ENCODE measurements around the gene NAGLU.
A peak's percentile ranks its signal among the peaks of the same experiment; 100 is the strongest.
"Not testable (repeated sequence)": the region's sequence is repeated elsewhere in the genome, so short reads cannot be mapped to it uniquely, and the experiment has no call there.

Gene NAGLU

GRCh38 chr17:42521036-42521435 is 15.0 kb upstream of the NAGLU start:
- DNase-seq (ENCODE audit: low read depth in 3 of 3, low spot score in 1 of 3), result no peak

DNA sequence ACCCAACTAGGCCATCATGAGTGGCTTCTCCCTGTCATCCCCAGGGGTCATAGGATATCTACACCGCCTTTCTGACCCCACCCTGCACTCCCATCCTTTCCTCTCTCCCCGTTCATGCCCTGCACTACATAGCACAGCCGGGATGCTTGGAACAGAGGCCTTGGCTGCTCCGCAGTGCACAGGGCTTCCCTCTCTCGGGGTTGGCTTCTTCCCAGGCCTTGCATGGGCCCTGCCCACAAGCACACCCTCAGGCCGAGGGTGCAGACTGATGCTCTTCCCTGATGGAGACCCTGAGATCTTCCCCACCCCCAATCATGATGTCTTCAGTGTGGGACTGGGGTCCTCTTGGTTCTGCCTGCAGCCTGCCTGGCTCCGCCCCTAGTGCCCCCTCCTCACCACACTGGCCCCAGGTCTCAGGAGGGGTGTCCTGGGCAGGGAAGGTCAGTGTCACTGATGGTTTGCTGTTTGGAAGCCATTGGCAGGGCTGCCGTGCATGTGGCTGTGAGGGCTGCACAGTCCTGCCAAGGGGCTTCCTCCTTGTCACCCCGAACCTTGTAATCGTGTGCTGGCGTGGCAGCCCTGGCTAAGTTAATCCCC is 14.3 kb upstream of the NAGLU start:
- no peak for DNase-seq (ENCODE audit: low read depth in 3 of 3, low spot score in 1 of 3)

DNA sequence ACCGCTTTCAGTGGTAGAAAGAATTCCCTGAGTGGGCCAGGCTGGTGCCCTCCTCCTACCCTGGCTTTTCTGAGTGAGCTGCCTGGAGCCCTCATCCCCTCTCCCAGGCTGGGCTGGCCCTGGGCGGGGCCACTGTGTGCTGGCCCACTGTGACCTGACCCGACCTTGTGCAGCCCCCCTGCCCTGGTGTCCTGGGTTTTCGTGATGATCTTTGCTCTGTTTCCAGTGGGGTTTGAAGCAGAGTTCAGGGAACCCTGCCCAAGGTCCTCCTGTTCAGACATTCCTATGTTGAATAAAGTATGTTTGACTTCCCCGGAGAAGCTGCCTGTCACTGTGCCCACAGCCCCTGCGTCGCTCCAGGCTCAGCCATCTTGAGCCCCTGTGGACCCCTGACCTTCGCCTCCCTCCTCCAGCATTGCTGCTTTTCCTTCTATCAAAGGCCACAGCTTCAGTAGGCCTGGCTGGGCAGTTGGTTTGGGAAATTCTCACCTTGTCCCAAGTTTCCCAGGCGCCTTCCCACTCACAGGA is 13.7 kb upstream of the NAGLU start:
- DNase-seq (ENCODE audit: low read depth in 3 of 3, low spot score in 1 of 3), result no peak

DNA sequence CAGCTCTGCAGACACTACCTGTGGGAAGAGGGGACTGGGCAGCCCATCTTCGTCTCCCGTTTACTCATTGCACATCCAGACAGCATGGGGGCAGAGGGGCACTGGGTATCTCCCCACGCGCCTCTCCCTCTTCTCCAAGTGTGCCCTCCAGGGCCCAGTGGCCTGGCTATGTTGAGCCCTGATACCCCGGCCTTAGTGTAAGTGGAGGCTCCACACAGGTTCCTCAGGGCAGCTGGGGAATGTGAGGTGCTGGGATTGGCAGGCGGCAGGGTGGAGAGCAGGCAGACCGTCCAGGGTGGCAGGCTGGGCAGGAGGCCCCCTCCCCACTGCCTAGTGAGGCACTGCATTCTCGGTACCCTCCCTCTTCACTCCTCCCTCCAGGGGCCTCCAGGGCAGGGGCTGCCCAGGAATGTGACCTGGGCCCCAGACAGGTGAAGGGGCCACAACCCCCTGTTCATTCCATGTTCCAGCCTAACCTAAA is 13.2 kb upstream of the NAGLU start:
- no peak for DNase-seq (ENCODE audit: low read depth in 3 of 3, low spot score in 1 of 3)

DNA sequence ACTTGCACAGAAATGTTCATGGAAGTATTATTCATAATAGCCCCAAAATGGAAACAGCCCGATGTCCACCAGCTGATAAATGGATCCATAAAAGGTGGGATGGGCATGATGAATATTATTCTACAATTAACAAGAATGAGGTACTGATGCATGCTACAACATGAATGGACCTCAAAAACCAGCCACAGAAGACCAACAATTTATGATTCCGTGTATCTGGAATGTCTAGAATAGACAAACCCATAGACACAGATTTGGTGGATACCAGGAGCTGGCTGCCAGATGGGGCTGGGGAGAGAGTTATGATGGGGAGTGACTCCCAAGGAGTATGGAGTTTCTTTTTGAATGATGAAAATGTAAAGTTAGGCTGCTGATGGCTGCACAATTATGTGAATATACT is 10.8 kb upstream of the NAGLU start:
- no peak for DNase-seq (ENCODE audit: low read depth in 3 of 3, low spot score in 1 of 3)

DNA sequence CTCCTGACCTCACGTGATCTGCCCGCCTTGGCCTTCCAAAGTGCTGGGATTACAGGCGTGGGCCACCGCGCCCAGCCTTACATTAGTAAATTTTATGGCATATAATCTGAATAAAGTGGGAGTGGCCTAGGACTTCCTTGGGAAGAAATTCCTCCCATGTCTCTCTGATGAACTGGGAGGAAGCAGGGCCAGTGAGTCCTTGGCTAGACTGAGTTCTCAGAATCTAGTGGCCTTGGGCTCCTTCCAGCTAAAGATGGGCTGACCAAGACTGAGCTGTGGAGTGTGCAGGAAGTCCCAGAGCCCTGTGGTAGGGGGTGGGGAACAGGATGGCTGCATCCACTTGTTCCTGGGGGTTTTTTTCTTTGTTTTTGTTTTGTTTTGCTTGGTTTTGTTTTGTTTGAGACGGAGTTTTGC is 10.0 kb upstream of the NAGLU start:
- DNase-seq (ENCODE audit: low read depth in 3 of 3, low spot score in 1 of 3), result no peak

- no peak for DNase-seq (ENCODE audit: low read depth in 3 of 3, low spot score in 1 of 3)
Observed at GRCh38 chr17:42527932-42528331, 8.1 kb upstream of the NAGLU start.

DNA sequence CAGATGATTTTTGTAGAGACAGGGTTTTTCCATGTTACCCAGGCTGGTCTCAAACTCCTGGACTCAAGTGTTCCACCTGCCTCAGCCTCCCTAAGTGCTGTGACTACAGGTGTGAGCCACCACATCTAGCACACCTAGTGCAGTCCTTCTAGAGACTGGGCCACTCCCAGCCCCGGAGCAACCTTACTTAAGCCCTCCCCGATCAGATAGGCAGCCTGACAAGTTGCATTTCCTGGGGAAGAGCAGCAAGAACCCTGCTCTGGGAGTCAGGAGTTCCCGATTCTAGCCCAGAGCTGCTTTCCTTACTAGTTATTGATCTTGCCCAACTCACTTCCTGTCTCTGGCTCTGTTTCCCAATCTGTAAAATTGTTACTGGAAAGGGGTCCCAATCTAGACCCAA is 7.0 kb upstream of the NAGLU start:
- no peak for DNase-seq (ENCODE audit: low read depth in 3 of 3, low spot score in 1 of 3)

DNA sequence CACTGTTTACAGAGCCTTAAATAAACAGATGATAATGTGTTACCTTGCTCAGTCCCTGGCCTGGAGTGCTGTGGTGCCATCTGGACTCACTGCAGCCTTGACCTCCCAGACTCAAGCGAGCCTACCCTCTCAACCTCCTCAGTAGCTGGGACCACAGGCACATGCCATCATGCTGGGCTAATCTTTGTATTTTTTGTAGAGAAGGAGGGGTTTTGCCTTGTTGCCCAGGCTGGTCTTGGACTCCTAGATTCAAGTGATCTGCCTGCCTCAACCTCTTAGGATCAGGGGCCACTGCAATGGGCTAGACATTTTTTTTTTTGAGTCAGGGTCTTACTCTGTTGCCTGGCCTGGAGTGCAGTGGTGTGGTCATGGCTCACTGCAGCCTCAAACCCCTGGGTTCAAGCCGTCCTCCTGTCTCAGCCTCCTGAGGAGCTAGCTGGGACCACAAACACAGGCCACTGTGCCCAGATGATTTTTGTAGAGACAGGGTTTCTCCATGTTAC is 5.0 kb upstream of the NAGLU start:
- DNase-seq (ENCODE audit: low read depth in 3 of 3, low spot score in 1 of 3), result no peak

- DNase-seq (ENCODE audit: low read depth in 3 of 3, low spot score in 1 of 3), result peak in 2 of 3 donors; percentile 13 to 32
Observed at GRCh38 chr17:42531455-42532354, 4.3 kb upstream of the NAGLU start.

- DNase-seq (ENCODE audit: low read depth in 3 of 3, low spot score in 1 of 3), result no peak
Observed at GRCh38 chr17:42535155-42536047, 640 bp upstream of the NAGLU start.

DNA sequence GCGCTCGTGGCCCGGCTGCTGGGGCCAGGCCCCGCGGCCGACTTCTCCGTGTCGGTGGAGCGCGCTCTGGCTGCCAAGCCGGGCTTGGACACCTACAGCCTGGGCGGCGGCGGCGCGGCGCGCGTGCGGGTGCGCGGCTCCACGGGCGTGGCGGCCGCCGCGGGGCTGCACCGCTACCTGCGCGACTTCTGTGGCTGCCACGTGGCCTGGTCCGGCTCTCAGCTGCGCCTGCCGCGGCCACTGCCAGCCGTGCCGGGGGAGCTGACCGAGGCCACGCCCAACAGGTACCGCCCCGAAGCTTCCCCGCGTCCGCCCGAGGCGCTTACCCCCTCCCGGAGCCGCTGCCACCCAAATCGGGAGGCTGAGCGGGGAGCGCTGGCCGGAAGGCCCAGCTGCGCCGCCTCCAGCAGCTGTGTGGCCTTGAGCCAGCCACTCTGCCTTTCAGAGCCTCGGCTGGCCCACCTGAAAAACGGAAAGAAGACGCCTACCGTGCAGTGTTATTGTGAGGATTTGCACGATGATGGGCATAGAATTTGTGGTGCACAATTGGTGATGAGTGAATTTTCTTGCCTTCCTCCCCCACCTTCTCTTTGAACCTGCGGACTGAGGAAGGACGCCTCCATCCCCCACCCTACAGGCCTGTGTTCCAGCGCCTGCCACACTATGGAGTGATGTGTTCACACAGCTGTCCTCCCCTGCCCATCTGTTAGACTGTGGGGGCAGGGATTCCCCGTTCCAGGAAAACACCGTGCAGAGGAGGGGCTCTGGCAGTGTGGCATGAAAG is 523 bp downstream of the NAGLU start:
- DNase-seq (ENCODE audit: low read depth in 3 of 3, low spot score in 1 of 3), result peak in 2 of 3 donors; percentile 30 to 54

DNA sequence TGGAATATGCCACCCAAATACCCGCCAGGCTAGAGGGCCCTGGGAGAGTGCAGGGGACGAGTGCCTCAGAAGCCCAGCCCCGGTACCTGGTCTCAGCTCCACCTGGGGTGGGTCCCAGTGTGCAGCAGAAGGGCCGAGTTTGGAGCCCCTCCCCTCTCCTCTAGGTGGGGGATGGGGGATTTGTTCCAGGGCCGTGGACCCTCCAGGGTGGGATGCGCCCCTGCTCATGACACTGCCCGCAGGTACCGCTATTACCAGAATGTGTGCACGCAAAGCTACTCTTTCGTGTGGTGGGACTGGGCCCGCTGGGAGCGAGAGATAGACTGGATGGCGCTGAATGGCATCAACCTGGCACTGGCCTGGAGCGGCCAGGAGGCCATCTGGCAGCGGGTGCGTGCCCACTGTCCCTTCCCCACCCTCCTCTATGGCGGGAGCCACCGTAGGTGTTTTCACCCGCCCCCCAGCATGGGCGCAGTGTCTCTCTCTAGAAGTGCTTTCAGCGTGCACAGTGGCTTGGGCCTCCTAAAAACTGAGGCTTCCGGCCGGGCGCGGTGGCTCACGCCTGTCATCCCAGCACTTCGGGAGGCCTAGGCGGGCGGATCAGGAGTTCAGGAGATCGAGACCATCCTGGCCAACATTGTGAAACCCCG is 1.2 kb downstream of the NAGLU start:
- no peak for DNase-seq (ENCODE audit: low read depth in 3 of 3, low spot score in 1 of 3)

DNA sequence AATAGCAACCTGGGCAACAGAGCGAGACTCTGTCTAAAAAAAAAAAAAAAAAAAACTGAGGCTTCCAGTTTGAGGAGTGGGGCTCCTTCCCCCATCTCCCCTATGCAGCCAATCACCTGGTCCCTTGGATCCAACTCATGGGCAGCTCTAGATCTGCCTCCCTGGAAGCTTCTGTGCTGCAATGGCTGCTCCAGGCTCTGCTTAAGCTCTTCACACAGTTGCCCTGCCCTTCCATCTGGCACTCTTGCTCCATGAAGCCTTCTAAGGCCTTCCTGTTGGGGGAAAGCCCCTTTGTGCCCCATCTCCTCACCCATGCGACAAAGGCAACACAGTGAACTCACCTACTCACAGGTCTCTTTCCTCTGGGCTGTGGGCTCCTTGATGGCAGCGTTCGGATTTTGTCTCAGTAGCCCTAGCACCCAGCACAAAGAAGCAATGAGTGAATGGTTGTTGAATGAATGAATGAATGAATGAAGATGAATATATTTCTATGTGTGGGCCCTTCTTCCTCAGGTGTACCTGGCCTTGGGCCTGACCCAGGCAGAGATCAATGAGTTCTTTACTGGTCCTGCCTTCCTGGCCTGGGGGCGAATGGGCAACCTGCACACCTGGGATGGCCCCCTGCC is 1.9 kb downstream of the NAGLU start:
- DNase-seq (ENCODE audit: low read depth in 3 of 3, low spot score in 1 of 3), result no peak

- no peak for DNase-seq (ENCODE audit: low read depth in 3 of 3, low spot score in 1 of 3)
Observed at GRCh38 chr17:42538482-42538881, 2.4 kb downstream of the NAGLU start.

GRCh38 chr17:42540558-42540957 is 4.5 kb downstream of the NAGLU start:
- not testable (repeated sequence) for DNase-seq (ENCODE audit: low read depth in 3 of 3, low spot score in 1 of 3)

GRCh38 chr17:42541041-42541833 is 5.2 kb downstream of the NAGLU start:
- DNase-seq (ENCODE audit: low read depth in 3 of 3, low spot score in 1 of 3), result no peak
